8988T (cell line): ENCODE measurements around the gene PMPCA.

Source experiments
- DNase-seq: peaks from one replicate; pipeline ENCODE4 v3.0.0; 2011

Gene PMPCA

DNA sequence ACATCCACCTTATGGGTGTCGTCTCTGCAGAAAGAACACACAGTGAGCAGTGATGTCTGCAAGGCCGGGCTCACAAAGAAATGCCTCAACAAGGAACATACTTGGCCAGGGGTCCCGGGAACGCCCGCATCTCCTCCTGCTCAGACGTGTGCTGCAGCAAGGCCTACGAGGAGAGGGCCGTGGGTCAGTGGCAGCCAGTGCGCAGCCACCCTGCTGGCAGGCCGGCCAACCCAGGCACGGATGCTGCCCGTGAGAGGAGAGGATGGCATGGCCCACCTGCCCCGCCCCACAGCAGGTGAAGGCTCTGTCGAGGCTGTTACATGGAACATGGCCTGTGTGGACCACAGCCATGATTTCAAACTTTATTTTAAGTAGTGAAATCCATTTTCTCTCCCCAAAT lies 53.1 kb downstream of the PMPCA start:
- no peak for DNase-seq

DNA sequence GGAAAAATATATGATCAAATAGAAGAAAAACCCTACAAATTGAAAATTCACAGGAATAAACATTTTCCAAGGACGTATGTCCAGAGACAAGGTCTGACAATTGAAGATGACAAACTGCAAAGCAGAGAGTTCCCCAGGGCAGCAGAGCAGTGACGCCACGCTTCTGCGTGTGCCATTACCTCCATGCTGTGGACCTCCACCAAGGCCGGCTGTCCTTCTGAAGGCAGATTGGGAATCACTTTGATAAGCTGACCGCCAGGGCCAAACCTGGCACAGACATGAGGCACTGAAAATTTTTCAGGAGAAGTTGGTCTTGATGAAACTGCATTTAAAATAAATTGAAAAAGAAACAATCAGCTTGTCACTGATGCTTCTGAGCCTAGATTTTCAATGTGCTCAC lies 53.8 kb downstream of the PMPCA start:
- no peak for DNase-seq

DNA sequence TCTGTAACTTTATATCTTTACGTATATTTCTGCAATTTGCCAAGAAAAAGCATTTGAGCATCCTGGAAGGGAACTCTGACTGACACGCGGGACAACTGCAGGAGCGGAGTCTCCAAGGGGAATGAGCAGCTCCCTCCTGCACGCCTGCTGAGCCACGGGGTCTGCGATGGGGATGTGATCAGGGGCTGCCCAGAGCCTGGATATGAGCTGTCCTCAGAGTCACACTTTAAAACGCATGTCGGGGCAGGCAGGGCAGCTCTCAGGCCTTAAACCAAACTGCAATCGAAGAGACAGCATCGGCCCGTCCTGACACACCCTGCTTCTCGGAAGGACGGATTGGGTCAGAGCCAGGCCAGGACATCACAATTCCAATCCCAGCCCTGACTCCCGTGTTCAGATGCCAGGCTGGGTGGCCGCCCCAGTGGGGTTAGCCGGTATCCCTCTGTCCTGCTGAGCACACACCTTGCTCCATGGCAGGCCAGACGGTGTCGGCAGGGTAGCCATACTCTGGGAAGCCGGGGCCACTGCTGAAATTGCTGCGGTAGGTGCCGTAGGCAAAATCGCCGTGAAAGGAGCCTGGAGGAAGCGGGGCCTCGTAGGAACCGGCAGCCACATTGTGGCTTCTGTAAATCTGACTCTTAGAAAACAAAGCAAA lies 55.2 kb downstream of the PMPCA start:
- DNase-seq = no peak

DNA sequence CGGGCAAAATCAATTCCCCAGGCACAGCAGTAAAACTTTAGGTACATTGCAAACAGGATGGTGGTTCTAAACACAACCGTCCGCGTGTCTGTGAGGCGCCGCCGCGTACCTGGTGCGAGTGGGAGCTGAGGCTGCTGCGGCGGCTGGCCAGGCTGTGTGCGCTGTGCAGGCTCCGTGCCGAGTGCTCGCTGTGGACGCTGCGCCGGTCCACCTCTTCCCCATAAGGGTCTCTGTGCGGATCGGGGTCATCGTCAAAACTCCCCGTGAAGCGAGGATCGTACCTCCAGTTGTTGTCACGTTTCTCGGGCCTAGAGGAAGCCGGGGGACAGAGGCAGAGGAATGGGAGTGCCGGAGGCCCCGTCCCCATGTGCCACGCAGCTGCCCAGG lies 55.7 kb downstream of the PMPCA start:
- no peak for DNase-seq

DNA sequence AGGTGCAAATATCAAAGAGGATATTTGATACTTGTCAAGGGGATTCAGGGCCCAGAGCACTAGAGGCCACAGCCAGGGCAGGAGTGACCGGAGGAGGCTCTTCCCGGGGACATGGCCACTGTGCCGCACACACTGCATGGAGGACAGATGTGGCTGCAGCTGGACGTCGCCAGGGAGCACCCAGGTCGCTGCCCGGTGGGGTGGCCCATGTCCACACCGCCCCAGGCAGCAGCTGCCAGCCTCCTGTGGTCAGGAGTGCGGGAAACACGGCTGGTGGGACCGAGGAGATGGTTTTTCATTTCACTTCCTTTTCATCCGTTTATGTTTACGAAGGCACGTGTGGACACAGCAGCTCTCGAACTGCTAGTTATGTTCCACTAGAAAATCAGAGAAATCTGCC lies 57.3 kb downstream of the PMPCA start:
- DNase-seq = no peak

DNA sequence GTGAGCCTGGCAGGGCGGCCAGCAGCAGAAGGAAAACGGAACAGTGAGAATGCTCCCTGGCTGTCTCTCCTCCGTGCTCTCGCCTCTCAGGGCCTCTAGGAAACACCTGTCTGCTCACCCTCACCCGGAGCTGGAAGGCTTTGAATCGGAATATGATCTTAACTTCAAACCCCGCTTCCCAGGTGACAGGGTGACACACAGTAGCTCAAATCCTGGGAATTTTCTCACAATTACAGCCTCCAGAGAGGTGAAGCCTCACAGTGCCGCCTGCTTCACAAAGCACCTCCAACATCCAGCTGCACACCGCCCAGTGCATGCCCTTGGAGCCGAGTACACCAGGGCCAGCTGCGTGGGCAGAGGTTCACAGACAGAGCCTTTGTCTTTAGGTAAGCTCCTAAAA lies 59.9 kb downstream of the PMPCA start:
- DNase-seq = no peak

DNA sequence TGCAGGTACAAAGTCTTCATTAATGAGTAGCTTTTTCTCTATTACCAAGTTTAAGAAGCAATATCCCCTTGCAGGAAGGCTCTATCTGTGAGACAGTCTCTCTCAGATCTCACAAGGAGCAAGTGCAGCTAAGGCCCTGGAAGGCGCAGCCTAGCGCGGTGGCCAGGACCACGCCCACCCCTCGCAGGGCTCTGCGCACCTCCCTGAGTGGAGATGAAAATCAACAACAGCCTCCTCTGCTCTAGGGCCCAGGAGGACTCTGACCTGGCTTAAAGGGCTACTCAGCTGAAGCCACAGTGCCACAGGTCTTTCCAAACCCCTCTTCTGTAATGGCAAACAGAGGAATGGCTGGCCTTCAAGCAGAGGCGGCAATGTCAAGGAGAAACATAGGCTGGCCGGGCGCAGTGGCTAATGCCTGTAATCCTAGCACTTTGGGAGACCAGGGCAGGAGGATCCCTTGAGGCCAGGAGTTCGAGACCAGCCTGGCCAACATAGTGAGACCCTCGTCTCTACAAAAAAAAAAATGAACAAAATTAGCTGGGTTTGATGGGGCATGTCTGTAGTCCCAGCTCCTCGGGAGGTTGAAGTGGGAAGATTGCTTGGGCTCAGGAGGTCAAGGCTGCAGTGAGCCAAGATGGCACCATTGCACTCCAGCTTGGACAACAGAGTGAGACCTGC lies 60.5 kb downstream of the PMPCA start:
- DNase-seq = no peak

DNA sequence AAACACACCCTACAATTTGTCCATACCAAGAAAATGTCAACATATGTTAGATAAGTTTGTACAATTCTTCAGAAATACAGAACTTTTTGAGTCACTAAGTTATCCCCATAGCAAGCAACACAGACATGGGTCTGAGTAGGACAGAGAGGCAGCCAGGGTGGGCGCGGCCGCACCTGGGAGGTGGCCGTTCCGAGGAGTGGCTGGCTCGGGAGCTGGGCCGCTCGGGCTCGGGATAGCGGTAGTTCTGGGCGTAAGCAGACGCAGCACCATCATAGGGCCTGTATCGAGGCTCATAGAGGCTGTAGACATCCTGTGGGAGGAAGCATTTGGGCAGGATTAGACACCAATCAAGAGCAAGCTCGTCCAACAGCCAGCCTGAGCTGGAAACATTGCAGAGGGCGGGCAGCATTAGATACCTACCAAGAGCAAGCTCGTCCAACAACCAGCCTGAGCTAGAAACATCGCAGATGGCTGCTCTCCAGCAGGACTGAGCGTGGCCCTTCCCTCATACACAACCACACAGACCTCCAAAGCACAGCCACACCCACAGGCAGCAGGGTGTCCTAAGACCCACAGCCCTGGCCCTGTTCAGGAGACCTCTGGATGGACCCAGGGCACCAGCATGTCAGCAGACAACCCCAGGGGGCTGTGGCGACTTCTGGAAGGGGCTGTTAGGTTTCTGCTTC lies 61.5 kb downstream of the PMPCA start:
- DNase-seq = no peak

DNA sequence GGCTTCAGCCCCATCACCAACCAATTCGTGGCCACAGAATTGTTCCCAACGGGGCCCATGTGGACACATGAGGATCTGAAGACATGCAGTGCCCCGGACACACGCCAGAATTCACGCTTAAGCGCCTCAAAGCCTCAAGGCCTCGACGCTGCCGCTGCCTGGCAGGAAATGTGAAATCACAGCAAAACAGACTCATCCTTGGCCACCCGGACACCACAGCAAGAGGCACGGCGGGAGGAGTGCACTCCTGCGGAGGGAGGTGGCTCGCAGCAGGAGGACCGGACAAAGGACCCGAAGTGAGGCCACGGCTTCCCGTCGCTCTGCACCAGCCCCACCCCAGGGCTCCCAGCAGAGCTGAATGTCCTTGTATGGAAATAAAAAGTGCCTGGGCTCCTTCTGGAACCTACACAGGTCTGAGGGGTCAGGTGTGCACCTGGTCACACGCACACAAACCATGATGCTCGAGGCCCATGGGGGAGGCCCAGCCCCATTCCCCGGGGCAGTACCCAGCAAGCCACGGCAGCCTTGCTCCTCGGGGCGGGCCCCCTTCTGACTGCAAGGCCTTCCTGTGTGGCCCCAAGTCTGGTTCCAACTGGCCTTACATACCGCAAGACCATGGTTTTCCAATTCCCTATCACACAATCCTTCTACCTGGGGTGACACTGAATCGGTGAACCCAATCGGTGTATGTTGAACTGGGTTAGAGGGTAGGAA lies 62.3 kb downstream of the PMPCA start:
- DNase-seq = no peak

DNA sequence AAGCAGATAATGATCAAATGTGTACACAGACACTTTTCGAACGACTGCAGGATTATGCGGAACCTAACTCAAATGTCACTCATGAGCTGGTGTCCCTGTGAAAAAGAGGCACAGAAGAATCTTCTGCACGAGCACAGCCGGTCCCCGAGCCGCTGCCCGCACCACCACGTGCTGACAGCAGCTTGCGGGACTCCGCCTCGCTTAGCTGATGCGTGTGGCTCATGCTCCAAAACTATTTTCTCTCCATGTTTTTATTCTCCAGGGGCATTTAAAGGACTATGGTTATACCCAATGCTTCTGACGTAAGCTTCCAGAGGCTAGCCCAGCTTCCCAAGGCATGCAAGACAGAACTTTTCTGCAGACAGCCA lies 62.9 kb downstream of the PMPCA start:
- no peak for DNase-seq
